Activated T-cell treated with anti-CD3 and anti-CD28 coated beads, Interleukin-2, amount 50 U/mL, for 1 hour (primary cell): Measurements from ENCODE around the gene SPACA9.

Source experiments
- DNase-seq: peaks from one replicate; pipeline ENCODE4 v3.0.0-alpha.2; 2020

SPACA9 gene

DNA sequence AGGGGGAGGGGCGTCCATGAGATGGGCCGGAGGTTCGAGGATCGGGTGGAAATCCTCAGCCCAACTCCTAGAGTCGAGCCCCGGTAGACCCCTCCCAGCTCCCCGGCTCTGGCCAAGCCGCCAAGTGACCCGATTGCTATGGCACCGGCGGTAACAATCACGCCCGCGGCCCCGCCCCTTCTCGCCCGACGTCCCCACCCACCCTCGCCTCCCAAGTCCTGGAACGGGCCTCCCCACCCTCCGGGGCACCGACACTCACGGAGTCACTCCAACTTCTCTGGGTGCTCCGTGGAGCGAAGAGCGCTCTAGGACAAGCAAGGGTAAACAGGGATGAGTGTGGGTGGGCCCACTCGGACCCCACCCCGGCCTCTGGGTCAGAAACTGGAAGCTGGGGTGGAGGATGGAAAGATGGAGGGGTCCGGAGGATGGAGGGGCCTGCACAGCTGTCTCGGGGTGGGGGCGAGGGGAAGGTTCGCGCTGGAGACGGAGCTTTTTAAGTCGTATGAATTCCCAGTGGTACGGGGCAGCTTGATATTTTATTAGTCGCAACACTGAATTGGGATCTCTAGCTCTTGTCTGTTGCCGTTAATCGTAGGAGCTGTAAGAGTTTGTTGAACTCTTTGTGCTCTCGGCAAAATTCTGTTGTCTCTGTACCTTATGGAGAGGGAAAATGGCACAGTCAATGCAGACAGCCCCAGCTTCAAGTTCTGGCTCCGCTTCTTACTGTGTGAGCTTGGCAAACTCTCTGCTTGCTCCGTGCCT is at the start of gene SPACA9:
Gene SPACA9, plus strand, starts transcription at position 204 of the 762 bp plus-strand sequence. CDS start 5,050 bp downstream, outside the sequence.
- DNase-seq: peak; percentile 32

DNA sequence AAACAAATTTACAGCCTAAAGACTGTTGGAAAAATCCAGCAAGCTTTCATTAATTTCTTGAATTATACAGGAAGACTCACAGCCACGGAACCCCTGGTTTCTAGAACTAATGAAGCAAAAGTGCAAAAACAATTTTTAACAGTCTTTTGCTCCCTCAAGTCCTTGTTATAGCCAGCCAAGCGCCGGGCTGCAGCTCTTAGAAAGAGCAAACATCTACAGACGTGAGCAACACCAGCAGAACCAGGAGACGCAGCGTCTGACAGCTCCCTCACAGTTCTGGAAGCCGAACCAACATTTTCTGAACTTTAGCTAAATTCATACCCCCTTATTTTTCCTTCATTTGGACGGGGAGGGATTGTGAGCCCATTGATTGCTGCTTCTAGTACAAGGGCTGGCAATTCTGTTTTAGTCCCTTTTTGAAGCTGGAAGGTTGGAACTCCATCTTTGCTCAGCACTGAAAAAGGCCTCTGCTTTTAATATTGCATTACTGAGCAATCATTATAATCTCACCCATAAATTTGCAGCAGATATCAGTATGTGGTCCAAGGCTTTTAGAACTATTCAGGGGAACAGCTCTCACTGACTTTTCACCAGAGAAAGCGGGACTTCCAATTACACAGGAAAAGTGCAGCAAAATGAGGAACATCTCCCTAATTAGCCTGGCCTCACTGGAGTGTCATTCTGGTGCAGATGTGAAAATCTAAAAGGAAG is 46.4 kb upstream of the SPACA9 start:
- DNase-seq: no peak

DNA sequence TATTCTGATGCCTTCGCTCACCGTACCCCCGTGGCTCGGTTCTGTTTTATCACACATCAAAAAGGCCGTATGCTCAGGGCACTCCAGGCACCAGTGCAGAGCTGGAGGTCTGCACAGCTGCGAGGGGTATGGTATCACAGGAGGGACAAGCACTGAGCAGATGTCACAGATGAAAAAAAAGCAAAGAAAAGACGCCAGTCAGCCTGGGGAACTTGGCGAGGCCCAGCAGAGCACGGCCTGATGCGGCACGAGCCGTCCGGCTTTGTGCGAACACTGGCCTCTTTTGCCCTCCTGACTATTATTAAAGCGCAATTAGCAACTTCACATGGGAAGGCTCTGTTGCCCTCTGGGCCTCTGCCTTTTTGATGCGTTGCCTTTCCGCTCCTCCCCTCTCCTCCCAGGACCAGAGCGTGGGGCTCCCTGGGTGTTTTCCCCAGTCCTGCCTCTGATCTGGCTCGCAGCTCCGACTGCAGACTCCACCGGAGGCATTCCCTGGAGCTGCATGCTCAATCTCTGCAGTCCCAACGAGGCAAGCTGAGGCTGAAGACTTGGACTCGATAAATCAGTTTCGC is 45.1 kb upstream of the SPACA9 start:
- DNase-seq: no peak

DNA sequence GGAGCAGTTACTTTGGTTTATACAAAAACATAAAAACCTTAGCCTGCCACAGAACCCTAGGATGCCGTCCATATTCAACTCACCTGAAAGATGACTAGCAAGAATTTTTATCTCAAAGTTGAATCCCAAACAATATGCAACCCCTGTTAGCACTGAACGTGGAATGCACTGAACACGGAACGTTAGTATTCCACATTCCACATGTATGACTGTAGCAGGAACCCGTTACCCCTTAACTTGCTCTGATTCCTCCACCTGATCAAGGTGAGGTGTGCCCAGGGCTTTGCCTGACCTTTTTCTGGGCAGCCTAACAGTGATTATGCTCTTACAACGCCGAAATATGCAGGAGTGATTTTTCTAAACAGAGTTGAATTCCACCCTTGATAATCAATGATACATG is 44.4 kb upstream of the SPACA9 start:
- DNase-seq: no peak

DNA sequence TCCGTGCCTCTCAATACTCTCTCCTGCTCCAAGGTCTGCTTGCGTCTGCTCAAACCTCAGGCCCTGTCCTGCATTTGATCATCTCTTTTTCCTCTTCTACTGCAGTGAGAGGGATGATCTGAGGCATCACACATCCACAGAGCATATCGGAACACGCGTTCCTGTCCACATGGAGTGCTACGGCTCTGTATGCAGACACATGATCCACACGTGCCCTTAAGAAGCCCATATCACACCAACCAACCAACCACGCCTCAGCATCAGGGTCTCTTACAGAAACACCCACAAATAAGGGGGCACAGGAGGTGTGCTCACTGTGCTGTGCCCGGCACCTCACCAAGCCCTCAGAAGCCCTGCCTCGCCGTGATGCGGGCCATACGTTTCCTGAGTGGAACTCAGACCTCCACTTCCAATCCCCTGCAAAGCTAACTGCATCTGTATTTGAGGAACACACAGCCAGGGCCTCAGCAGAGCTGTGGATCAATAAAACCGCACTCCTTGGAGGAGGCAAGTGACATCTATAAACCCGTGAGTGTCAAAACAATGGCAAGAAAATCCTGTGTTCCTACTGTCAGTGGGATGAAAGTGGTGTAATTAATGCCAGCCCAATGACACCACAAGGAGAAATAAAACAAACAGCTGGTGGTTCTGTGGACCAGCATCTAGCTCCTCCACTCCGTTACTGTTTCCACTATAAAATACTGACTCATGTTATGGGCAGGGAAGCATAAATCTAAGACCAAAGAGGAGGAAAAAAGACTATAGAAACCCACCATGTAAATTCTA is 41.0 kb upstream of the SPACA9 start:
- DNase-seq: no peak

DNA sequence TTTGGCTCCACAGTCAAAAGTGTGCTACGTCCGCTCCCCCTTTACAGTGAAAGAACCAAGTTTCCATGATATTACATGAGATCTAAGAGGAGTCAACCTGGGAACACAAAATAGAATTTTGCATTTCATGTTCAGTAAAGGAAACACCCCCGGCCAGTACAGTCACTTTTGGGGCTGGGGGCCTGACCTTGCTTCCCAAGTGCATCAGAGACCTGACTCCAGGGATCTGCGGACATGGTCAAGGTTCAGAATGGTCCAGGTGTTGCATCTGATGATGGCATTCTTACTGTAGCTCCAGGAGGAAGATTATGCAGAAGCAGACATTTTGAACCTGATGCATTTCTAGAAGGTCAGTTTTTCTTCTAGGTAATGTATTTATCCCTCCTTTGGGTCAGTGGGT is 40.4 kb upstream of the SPACA9 start:
- DNase-seq: no peak

- DNase-seq: no peak
Measured at GRCh38 chr9:132840980-132841379, 37.7 kb upstream of the SPACA9 start.

DNA sequence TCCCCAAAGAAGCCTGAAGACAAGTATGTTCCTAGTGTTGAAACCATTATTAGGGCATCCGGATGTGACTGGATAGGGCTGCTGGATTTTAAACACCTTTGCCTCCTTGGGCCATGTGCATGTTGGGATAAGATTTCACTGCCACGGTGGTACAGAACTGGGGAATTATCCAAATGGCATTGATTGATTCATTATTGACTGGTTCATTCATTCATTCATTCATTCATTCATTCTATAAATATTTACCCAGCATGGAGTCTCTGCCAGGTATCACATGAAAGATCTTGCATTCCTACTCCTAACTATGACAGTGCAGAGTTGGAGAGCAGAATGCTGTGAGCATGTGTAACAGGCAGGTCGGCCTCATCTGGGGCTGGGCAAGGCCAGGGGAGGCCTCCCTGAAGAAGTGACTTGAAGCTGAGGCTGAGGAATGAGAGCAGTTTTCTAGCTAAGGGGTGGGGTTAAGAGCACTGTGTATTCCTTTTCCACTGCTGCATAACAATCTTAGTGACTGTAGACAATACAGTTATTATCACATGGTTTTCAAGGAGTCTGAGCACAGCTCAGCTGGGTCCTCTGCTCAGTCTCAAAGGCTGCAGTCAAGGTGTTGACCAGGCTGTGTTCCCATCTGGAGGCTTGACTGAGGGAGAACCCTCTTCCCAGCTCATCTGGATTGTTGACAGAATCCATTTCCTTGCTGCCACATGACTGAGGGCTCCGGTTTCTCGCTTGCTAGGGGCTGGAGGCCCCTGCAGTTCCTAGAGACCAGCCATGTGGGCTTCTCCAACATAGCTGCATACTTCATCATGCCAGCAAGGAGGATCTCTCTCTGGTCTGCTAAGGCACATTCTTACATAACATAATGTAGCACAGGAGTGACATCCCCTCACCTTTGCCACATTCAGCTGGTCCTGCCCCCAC is 36.3 kb upstream of the SPACA9 start:
- DNase-seq: no peak

DNA sequence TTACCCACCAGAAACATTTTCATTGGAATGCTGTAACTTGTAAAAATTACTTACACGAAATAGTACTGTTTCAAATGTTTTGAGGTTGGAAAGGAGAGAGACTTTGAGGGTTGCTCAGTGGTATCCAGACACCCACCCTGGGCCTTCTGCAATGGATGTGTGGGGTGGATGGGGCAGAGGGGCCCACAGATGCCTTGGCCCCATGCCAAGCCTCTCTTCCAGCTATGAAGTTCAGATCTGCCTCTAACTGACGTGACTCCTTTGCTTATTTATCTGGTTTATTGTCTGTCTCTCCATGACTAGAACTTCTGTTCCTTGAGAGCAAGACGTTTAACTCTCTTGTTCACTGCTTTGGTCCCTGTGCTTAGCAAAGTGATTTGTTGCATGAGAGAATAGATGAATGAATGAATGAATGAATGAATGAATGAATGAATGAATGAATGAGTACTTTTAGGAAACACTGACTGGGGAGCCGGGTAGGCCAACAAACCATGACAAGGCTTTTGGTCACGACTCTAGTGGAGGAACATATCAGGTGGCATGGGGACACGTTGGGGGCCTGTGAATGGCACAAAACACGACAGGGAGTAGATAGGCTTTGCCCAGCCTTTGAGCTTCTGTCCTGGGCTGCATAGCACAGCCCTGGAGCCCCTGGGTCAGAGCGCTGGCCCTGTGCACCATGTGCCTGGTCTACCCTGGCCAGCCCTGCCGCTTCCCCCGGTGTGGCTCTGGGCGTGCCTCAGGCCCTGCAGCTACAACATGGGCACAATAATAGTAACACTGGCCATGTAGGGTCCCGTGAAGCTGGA is 32.4 kb upstream of the SPACA9 start:
- no peak for DNase-seq

GRCh38 chr9:132846918-132847515 is 31.7 kb upstream of the SPACA9 start:
- DNase-seq: no peak

- DNase-seq: peak; percentile 21
Measured at GRCh38 chr9:132849185-132849706, 29.5 kb upstream of the SPACA9 start.

DNA sequence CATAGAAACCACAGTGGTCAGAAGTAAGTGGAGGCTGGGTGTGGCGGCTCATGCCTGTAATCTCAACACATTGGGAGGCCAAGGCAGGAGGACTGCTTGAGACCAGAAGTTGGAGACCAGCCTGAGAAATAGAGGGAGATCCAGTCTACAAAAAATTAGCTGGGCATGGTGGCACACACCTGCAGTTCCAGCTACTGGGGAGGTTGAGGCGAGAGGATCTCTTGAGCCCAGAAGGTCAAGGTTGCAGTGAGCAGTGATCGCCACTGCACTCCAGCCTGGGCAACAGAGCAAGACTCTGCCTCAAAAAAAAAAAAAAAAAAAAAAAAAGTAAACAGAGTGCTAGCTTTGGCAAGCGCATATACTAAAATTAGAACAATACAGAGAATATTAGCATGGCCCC is 25.2 kb upstream of the SPACA9 start:
- DNase-seq: no peak

GRCh38 chr9:132854832-132855231 is 23.9 kb upstream of the SPACA9 start:
- DNase-seq: no peak

GRCh38 chr9:132855904-132856303 is 22.8 kb upstream of the SPACA9 start:
- no peak for DNase-seq

GRCh38 chr9:132857031-132857430 is 21.7 kb upstream of the SPACA9 start:
- no peak for DNase-seq

GRCh38 chr9:132857616-132858342 is 20.9 kb upstream of the SPACA9 start:
- DNase-seq: no peak

DNA sequence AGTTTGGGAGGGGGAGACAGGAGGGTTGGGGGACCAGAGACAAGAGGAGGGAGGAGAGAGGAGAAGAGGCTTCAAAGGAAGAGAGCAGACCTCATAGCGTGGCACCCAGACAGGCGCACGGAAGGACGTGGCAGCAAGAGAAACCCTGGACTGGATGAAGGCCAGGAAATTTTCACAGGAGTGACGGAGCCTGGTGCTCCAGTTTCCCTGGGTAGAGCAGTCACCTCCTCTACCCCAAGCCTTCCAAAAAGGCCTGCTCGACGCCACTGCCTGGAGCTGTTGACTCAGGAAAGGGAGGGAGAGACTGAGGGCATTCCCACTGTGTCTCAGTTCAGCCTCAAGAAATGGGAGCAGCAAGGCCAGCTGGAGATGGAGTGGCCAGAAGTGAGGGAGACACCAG is 19.9 kb upstream of the SPACA9 start:
- no peak for DNase-seq

DNA sequence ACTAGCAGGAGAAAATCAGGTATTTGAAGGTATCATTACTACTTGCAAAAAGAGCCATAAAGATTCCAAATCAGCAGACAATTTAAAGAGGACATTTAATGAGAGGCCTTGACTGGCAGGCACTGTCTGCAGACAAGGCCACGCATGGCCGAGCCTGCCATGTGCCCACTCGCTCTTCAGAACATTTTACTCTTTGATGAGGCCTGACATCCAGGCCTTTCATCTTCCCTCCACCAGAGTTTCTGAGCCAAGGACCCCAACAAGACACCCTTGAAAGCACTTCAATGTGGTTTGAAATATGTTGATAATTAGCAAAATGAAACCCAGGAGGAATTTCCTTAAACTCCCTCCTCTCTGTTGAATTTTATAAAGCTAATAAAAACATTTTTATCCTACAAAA is 17.0 kb upstream of the SPACA9 start:
- no peak for DNase-seq

GRCh38 chr9:132862533-132862932 is 16.2 kb upstream of the SPACA9 start:
- no peak for DNase-seq

DNA sequence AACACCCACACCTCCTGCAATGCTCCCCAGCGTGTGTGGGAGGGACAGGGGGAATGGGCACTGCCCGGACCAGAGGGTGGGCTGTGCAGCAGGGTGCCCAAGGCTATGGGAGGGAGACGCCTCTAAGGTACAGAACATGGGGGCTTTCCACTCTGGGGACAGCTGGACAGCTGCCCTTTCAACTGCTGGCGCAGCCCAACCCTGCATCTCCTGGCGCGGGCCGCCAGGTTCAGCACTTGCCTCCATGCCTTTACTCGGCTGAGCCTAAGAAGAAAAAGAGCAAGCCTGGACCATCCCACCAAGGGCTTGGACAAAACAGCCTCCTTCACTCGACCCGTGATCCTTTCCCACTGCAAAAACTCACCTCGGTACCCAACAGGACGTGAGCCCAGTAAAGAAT is 15.6 kb upstream of the SPACA9 start:
- DNase-seq: no peak
